GM15510 (cell line): ENCODE results near the gene SMIM17.

Experiments used
- POLR2A ChIP-seq: IDR thresholded peaks from 3 replicates; pipeline ENCODE4 v1.6.1; 2011; ENCODE audit warnings: borderline replicate concordance; ENCODE audit not compliant: insufficient read length; ENCODE audit errors: extremely low read depth

SMIM17 gene

GRCh38 chr19:56642711-56643459 lies at the start of gene SMIM17:
Gene SMIM17 (plus strand): TSS chr19:56643159. CDS start chr19:56645668, 2,509 bp downstream.
- no peak for TF ChIP-seq POLR2A

GRCh38 chr19:56594446-56594782 lies 48.5 kb upstream of the SMIM17 start:
- TF ChIP-seq POLR2A = no peak

GRCh38 chr19:56594783-56595547 lies 48.0 kb upstream of the SMIM17 start, which contains the start of gene ZNF71:
Gene ZNF71 (plus strand): TSS chr19:56595302. CDS start chr19:56601559, 6,257 bp downstream.
- no peak for TF ChIP-seq POLR2A

GRCh38 chr19:56595548-56595899 lies 47.4 kb upstream of the SMIM17 start:
- TF ChIP-seq POLR2A = no peak

- no peak for TF ChIP-seq POLR2A
Measured at GRCh38 chr19:56596676-56597075, 46.3 kb upstream of the SMIM17 start.

GRCh38 chr19:56597696-56598095 lies 45.3 kb upstream of the SMIM17 start:
- no peak for TF ChIP-seq POLR2A

- TF ChIP-seq POLR2A = no peak
Measured at GRCh38 chr19:56601375-56601774, 41.6 kb upstream of the SMIM17 start.

GRCh38 chr19:56603829-56604228 lies 39.1 kb upstream of the SMIM17 start:
- TF ChIP-seq POLR2A = no peak

GRCh38 chr19:56608274-56608964 lies 34.5 kb upstream of the SMIM17 start:
- TF ChIP-seq POLR2A = no peak

GRCh38 chr19:56611288-56611687 lies 31.7 kb upstream of the SMIM17 start:
- TF ChIP-seq POLR2A = no peak

- TF ChIP-seq POLR2A = no peak
Measured at GRCh38 chr19:56612737-56613136, 30.2 kb upstream of the SMIM17 start.

GRCh38 chr19:56613639-56614038 lies 29.3 kb upstream of the SMIM17 start:
- TF ChIP-seq POLR2A = no peak

GRCh38 chr19:56617531-56617930 lies 25.4 kb upstream of the SMIM17 start:
- TF ChIP-seq POLR2A = no peak

- no peak for TF ChIP-seq POLR2A
Measured at GRCh38 chr19:56619121-56619520, 23.8 kb upstream of the SMIM17 start.

GRCh38 chr19:56622374-56622773 lies 20.6 kb upstream of the SMIM17 start:
- no peak for TF ChIP-seq POLR2A
